ENCODE data around the gene MED26. TPM values are rescaled to one million over a fixed set of nuclear protein-coding genes. Genes with fewer than 3 reads are reported as not detected.

Gene MED26
- total and polyA plus RNA-seq, 2 experiments from 2014 or later = 7.4 to 15.4 TPM

DNA sequence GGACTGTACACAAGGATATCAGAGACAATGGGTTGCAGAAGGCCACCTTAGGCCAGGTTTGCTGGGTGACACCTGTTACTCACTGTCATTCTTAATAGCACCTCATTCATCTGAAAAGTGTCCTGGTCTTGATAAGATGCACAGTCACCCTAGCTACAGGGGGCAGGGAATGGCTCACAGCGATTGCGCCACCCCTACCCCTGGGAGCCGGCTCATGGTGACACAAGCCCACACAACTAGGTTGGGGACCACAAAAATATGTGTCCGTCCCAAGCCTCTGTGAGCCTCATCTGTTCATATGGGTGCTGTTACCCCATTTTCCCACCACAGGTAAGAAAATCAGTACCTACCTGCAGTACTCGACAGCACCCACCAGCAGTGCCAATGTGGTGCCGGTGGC, 23.4 kb downstream of the MED26 start:
- H4K20me1 ChIP-seq (replicated peaks; ENCODE audit: insufficient read depth) = peaks cover 52% of the 10 kb centered on the region
- TF ChIP-seq ZNF114 (CRISPR knock-in tag; IDR thresholded peaks at IDR 0.05) (no peak), EZH2phosphoT487 (IDR thresholded peaks at IDR 0.05; ENCODE audit: unreplicated experiment) (no peak), JUNB (IDR thresholded peaks at IDR 0.05; ENCODE audit: unreplicated experiment) (no peak)
- TF ChIP-seq, protein P1, sequence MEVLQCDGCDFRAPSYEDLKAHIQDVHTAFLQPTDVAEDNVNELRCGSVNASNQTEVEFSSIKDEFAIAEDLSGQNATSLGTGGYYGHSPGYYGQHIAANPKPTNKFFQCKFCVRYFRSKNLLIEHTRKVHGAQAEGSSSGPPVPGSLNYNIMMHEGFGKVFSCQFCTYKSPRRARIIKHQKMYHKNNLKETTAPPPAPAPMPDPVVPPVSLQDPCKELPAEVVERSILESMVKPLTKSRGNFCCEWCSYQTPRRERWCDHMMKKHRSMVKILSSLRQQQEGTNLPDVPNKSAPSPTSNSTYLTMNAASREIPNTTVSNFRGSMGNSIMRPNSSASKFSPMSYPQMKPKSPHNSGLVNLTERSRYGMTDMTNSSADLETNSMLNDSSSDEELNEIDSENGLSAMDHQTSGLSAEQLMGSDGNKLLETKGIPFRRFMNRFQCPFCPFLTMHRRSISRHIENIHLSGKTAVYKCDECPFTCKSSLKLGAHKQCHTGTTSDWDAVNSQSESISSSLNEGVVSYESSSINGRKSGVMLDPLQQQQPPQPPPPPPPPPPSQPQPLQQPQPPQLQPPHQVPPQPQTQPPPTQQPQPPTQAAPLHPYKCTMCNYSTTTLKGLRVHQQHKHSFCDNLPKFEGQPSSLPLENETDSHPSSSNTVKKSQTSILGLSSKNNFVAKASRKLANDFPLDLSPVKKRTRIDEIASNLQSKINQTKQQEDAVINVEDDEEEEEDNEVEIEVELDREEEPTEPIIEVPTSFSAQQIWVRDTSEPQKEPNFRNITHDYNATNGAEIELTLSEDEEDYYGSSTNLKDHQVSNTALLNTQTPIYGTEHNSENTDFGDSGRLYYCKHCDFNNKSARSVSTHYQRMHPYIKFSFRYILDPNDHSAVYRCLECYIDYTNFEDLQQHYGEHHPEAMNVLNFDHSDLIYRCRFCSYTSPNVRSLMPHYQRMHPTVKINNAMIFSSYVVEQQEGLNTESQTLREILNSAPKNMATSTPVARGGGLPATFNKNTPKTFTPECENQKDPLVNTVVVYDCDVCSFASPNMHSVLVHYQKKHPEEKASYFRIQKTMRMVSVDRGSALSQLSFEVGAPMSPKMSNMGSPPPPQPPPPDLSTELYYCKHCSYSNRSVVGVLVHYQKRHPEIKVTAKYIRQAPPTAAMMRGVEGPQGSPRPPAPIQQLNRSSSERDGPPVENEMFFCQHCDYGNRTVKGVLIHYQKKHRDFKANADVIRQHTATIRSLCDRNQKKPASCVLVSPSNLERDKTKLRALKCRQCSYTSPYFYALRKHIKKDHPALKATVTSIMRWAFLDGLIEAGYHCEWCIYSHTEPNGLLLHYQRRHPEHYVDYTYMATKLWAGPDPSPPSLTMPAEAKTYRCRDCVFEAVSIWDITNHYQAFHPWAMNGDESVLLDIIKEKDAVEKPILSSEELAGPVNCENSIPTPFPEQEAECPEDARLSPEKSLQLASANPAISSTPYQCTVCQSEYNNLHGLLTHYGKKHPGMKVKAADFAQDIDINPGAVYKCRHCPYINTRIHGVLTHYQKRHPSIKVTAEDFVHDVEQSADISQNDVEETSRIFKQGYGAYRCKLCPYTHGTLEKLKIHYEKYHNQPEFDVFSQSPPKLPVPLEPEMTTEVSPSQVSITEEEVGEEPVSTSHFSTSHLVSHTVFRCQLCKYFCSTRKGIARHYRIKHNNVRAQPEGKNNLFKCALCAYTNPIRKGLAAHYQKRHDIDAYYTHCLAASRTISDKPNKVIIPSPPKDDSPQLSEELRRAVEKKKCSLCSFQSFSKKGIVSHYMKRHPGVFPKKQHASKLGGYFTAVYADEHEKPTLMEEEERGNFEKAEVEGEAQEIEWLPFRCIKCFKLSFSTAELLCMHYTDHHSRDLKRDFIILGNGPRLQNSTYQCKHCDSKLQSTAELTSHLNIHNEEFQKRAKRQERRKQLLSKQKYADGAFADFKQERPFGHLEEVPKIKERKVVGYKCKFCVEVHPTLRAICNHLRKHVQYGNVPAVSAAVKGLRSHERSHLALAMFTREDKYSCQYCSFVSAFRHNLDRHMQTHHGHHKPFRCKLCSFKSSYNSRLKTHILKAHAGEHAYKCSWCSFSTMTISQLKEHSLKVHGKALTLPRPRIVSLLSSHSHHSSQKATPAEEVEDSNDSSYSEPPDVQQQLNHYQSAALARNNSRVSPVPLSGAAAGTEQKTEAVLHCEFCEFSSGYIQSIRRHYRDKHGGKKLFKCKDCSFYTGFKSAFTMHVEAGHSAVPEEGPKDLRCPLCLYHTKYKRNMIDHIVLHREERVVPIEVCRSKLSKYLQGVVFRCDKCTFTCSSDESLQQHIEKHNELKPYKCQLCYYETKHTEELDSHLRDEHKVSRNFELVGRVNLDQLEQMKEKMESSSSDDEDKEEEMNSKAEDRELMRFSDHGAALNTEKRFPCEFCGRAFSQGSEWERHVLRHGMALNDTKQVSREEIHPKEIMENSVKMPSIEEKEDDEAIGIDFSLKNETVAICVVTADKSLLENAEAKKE (CRISPR knock-in tag; IDR thresholded peaks at IDR 0.05) = no peak
- H3K36me3 ChIP-seq (ENCODE audit: insufficient read depth) = no peaks in the 10 kb centered on the region
- H3K79me2 ChIP-seq (replicated peaks; ENCODE audit: insufficient read depth) = peaks cover 96% of the 10 kb centered on the region
- no peaks in the 10 kb centered on the region for H3F3A ChIP-seq (replicated peaks; ENCODE audit: low read depth)
- H3K9me3 Mint-ChIP-seq = no peaks in the 10 kb centered on the region; the same call in 2 of the 3 replicates
- H3K4me2 ChIP-seq = no peak overlapping the region
- no peaks in the 10 kb centered on the region for H3K4me1 Mint-ChIP-seq
- H3K4me1 ChIP-seq (ENCODE audit: insufficient read depth) = no peaks in the 10 kb centered on the region
- no peak overlapping the region for H3K27ac ChIP-seq (ENCODE audit: low read depth)
- H3K27me3 Mint-ChIP-seq (ENCODE audit: insufficient read depth, low read depth, poor library complexity) = peaks cover 4% of the 10 kb centered on the region
- H3K27ac Mint-ChIP-seq = no peak overlapping the region
- no peak overlapping the region for H3K4me3 Mint-ChIP-seq
- no peaks in the 10 kb centered on the region for H3K9me2 ChIP-seq (ENCODE audit: insufficient read depth)
- H2AFZ ChIP-seq = no peak overlapping the region
- no peak overlapping the region for H3K4me3 ChIP-seq
- no peaks in the 10 kb centered on the region for H3K36me3 Mint-ChIP-seq (ENCODE audit: low read depth)
- DNase-seq (ENCODE audit: low spot score) = no peak
- ATAC-seq = no peak
- no peaks in the 10 kb centered on the region for H3K27me3 ChIP-seq (ENCODE audit: insufficient read depth)

DNA sequence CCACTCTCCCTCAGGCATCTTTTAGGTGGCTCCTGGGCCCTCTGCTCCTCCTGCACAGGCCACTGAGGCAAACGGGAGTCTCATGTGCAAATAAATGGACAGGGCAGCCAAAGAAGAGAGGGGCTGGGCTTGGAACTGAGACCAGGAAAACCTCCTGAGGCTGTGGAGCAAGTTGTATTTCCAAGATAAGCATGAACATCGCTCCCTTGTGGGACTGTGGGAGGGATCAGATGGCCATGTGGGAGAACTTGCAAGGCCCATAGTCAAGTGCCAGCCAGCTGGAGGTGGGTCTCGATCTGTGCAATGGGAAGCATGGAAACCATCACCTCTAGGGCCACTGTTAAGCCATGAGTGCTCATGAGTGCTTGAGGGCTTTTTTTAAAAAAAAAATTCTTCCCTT, 24.9 kb downstream of the MED26 start:
- Histone ChIP-seq H3K79me2 (replicated peaks; ENCODE audit: insufficient read depth) (peaks cover 96% of the 10 kb centered on the region), H3K4me1 (ENCODE audit: insufficient read depth) (no peaks in the 10 kb centered on the region), H3K4me3 (no peak overlapping the region), H3K9me2 (ENCODE audit: insufficient read depth) (no peaks in the 10 kb centered on the region), H3K36me3 (ENCODE audit: insufficient read depth) (no peaks in the 10 kb centered on the region), H3K27ac (ENCODE audit: low read depth) (no peak overlapping the region), H2AFZ (no peak overlapping the region), H3K27me3 (ENCODE audit: insufficient read depth) (no peaks in the 10 kb centered on the region), H3K4me2 (no peak overlapping the region), H3F3A (replicated peaks; ENCODE audit: low read depth) (no peaks in the 10 kb centered on the region), H4K20me1 (replicated peaks; ENCODE audit: insufficient read depth) (peaks cover 55% of the 10 kb centered on the region)
- Mint-ChIP-seq H3K4me3 (no peak overlapping the region), H3K27ac (no peak overlapping the region), H3K9me3 (no peaks in the 10 kb centered on the region; the same call in 2 of the 3 replicates), H3K27me3 (ENCODE audit: insufficient read depth, low read depth, poor library complexity) (peaks cover 4% of the 10 kb centered on the region), H3K36me3 (ENCODE audit: low read depth) (no peaks in the 10 kb centered on the region), H3K4me1 (no peaks in the 10 kb centered on the region)
- ATAC-seq (no peak), DNase-seq (ENCODE audit: low spot score) (no peak)
- no peak for TF ChIP-seq POLR2AphosphoS5 (IDR thresholded peaks at IDR 0.05; ENCODE audit: low read depth)
- no peak for TF ChIP-seq EZH2 (IDR thresholded peaks at IDR 0.05; ENCODE audit: low read depth, unreplicated experiment)
- TF ChIP-seq, protein P2, sequence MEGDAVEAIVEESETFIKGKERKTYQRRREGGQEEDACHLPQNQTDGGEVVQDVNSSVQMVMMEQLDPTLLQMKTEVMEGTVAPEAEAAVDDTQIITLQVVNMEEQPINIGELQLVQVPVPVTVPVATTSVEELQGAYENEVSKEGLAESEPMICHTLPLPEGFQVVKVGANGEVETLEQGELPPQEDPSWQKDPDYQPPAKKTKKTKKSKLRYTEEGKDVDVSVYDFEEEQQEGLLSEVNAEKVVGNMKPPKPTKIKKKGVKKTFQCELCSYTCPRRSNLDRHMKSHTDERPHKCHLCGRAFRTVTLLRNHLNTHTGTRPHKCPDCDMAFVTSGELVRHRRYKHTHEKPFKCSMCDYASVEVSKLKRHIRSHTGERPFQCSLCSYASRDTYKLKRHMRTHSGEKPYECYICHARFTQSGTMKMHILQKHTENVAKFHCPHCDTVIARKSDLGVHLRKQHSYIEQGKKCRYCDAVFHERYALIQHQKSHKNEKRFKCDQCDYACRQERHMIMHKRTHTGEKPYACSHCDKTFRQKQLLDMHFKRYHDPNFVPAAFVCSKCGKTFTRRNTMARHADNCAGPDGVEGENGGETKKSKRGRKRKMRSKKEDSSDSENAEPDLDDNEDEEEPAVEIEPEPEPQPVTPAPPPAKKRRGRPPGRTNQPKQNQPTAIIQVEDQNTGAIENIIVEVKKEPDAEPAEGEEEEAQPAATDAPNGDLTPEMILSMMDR (conservative IDR thresholded peaks at IDR 0.05; ENCODE audit: low read depth in 2 of 2) = no peak
- TF ChIP-seq, protein P3, sequence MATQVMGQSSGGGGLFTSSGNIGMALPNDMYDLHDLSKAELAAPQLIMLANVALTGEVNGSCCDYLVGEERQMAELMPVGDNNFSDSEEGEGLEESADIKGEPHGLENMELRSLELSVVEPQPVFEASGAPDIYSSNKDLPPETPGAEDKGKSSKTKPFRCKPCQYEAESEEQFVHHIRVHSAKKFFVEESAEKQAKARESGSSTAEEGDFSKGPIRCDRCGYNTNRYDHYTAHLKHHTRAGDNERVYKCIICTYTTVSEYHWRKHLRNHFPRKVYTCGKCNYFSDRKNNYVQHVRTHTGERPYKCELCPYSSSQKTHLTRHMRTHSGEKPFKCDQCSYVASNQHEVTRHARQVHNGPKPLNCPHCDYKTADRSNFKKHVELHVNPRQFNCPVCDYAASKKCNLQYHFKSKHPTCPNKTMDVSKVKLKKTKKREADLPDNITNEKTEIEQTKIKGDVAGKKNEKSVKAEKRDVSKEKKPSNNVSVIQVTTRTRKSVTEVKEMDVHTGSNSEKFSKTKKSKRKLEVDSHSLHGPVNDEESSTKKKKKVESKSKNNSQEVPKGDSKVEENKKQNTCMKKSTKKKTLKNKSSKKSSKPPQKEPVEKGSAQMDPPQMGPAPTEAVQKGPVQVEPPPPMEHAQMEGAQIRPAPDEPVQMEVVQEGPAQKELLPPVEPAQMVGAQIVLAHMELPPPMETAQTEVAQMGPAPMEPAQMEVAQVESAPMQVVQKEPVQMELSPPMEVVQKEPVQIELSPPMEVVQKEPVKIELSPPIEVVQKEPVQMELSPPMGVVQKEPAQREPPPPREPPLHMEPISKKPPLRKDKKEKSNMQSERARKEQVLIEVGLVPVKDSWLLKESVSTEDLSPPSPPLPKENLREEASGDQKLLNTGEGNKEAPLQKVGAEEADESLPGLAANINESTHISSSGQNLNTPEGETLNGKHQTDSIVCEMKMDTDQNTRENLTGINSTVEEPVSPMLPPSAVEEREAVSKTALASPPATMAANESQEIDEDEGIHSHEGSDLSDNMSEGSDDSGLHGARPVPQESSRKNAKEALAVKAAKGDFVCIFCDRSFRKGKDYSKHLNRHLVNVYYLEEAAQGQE (IDR thresholded peaks at IDR 0.05; ENCODE audit: unreplicated experiment) = no peak
- no peak for TF ChIP-seq ZNF331 (CRISPR knock-in tag; IDR thresholded peaks at IDR 0.05; ENCODE audit: low read depth)
- TF ChIP-seq, protein P4, sequence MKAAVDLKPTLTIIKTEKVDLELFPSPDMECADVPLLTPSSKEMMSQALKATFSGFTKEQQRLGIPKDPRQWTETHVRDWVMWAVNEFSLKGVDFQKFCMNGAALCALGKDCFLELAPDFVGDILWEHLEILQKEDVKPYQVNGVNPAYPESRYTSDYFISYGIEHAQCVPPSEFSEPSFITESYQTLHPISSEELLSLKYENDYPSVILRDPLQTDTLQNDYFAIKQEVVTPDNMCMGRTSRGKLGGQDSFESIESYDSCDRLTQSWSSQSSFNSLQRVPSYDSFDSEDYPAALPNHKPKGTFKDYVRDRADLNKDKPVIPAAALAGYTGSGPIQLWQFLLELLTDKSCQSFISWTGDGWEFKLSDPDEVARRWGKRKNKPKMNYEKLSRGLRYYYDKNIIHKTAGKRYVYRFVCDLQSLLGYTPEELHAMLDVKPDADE (IDR thresholded peaks at IDR 0.05) = no peak
- TF ChIP-seq ZNF114 (CRISPR knock-in tag; IDR thresholded peaks at IDR 0.05) = no peak
